GM12801 (cell line): Measurements from ENCODE around the gene HMGN1.

Experiments
- TF ChIP-seq, protein P1 (sequence below): IDR thresholded peaks from one replicate; pipeline ENCODE4 v1.5.1; 2011; ENCODE audit warnings: control low read depth; ENCODE audit not compliant: insufficient read length; ENCODE audit errors: extremely low read depth

HMGN1 gene

DNA sequence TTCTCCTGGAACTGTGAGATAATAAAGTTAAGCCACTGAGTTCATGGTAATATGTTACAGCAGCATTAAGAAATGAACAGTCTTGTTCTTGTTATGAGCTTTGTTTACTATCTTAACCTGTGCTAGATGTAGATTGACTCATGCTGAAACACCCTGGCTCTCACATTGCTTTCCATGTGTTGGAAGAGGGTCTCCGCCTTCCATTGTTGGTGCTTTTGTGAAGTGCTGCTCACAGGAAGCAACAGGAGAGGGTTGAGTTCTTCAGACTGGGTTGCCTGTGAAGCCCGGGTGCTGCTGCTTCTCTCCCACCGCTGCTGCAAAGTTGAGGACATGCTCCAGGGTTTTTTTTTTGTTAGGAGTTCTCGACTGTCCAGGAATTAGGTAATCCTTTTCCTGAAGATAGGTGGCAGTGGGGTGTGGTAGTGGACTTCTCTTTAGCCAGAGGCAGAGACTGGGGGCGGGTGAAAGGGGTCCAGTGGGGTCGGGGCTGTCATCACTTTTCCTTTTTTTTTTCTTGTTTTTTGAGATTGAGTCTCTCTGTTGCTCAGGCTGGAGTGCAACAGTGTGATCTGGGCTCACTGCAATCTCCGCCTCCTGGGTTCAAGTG is 28.7 kb upstream of the HMGN1 start:
- TF ChIP-seq, protein P1, sequence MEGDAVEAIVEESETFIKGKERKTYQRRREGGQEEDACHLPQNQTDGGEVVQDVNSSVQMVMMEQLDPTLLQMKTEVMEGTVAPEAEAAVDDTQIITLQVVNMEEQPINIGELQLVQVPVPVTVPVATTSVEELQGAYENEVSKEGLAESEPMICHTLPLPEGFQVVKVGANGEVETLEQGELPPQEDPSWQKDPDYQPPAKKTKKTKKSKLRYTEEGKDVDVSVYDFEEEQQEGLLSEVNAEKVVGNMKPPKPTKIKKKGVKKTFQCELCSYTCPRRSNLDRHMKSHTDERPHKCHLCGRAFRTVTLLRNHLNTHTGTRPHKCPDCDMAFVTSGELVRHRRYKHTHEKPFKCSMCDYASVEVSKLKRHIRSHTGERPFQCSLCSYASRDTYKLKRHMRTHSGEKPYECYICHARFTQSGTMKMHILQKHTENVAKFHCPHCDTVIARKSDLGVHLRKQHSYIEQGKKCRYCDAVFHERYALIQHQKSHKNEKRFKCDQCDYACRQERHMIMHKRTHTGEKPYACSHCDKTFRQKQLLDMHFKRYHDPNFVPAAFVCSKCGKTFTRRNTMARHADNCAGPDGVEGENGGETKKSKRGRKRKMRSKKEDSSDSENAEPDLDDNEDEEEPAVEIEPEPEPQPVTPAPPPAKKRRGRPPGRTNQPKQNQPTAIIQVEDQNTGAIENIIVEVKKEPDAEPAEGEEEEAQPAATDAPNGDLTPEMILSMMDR, result no peak

DNA sequence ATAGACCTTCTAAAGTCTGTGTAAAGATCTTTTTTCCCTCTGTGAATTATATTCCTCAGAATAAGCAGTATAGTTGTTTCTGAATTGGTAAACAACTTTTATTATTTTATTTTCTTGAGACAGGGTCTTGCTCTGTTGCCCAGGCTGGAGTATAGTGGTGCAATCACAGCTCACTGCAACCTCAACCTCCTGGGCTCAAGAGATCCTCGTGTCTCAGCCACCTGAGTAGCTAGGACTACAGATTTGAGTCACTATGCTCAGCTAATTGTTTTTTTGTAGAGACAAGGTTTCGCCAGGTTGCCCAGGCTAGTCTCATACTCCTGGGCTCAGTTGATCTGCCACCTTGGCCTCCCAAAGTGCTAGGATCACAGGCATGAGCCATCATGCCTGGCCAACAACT is 26.6 kb upstream of the HMGN1 start:
- TF ChIP-seq, protein P1, result no peak

GRCh38 chr21:39374046-39374445 is 25.2 kb upstream of the HMGN1 start:
- TF ChIP-seq, protein P1, result no peak

GRCh38 chr21:39373634-39374033 is 24.7 kb upstream of the HMGN1 start:
- TF ChIP-seq, protein P1, result no peak

- TF ChIP-seq, protein P1, result no peak
These were observed 18.9 kb upstream of the HMGN1 start for GRCh38 chr21:39367783-39368182.

DNA sequence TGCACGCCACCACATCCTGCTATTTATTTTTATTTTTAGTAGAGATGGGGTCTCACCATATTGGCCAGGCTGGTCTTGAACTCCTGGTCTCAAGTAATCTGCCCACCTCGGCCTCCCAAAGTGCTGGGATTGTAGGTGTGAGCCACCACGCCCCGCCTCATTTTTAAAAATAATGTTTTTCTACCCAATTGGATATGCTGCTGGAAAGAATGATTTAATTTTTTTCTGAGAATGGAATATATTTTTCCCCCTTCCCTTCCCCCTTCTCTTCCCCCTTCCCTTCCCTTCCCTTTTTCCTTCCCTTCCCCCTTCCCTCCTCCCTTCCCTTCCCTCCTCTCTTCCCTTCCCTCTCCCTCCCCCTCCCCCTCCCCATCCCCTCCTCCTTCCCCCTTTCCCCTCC is 17.7 kb upstream of the HMGN1 start:
- TF ChIP-seq, protein P1, result no peak

DNA sequence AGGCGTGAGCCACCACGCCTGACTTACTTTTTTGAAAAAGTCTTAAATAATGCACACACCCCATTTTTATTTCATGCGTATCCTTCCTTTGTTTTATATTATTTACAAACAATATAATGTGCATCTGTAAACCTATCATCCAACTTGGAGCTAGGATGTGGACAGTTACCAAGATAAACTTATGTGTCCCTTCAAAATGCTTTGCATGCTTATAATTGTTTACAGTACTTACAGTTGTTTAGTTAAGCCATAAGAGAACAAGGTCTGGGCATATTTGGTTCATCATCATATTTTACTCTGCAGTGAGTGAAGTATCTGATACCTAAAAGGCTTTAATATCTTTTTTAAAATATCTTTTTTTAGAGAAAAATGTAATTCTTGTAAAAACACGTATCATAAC is 16.1 kb upstream of the HMGN1 start:
- TF ChIP-seq, protein P1, result no peak
